ENCODE measurements around the gene SMNDC1.
"Not testable (repeated sequence)": the region's sequence is repeated elsewhere in the genome, so short reads cannot be mapped to it uniquely, and the experiment has no call there.

Gene SMNDC1

DNA sequence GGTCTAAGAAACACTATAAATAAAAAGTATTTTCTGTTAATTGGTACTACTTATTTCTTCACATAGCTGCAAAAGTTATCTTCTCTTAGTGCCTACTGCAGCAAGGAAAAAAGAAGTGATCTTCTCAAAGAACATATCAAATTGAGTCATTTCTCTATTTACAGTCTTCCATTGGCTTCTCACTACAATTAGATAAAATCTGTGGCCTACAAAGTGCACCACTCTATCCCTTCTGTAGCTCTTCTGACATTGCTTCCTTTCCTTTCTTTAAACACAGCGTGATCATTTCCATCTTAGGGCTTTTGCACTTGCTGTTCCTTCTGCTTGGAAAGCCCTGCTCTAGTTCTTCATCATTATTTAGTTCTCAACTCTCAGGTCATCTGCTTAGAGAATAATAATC, 52.6 kb downstream of the SMNDC1 start:
- H3K79me2 ChIP-seq (ENCODE audit: insufficient read depth, low read length), result no peaks in the 10 kb centered on the region
- H3F3A ChIP-seq (ENCODE audit: insufficient read depth, low read length), result no peaks in the 10 kb centered on the region
- H3K36me3 ChIP-seq (ENCODE audit: insufficient read depth, low read length), result peaks cover 45% of the 10 kb centered on the region
- H3K9me3 ChIP-seq (ENCODE audit: low read length), result no peaks in the 10 kb centered on the region
- no peaks in the 10 kb centered on the region for H4K20me1 ChIP-seq (ENCODE audit: insufficient read depth, low read length)
- no peaks in the 10 kb centered on the region for H3K9me2 ChIP-seq (ENCODE audit: low read depth, low read length)
- no peak for TF ChIP-seq EZH2 (IDR thresholded peaks at IDR 0.05; ENCODE audit: borderline replicate concordance, low read length)
- TF ChIP-seq, protein P1, sequence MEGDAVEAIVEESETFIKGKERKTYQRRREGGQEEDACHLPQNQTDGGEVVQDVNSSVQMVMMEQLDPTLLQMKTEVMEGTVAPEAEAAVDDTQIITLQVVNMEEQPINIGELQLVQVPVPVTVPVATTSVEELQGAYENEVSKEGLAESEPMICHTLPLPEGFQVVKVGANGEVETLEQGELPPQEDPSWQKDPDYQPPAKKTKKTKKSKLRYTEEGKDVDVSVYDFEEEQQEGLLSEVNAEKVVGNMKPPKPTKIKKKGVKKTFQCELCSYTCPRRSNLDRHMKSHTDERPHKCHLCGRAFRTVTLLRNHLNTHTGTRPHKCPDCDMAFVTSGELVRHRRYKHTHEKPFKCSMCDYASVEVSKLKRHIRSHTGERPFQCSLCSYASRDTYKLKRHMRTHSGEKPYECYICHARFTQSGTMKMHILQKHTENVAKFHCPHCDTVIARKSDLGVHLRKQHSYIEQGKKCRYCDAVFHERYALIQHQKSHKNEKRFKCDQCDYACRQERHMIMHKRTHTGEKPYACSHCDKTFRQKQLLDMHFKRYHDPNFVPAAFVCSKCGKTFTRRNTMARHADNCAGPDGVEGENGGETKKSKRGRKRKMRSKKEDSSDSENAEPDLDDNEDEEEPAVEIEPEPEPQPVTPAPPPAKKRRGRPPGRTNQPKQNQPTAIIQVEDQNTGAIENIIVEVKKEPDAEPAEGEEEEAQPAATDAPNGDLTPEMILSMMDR (IDR thresholded peaks at IDR 0.05; ENCODE audit: low read length), result no peak
- H2AFZ ChIP-seq (ENCODE audit: low read length), result no peak overlapping the region
- no peaks in the 10 kb centered on the region for H3K4me1 ChIP-seq (ENCODE audit: insufficient read depth, low read length, severe bottlenecking)
- no peak overlapping the region for H3K4me2 ChIP-seq (ENCODE audit: low read length)
- no peak overlapping the region for H3K27ac ChIP-seq (ENCODE audit: low read depth, low read length, poor library complexity, severe bottlenecking)
- H3K27me3 ChIP-seq (ENCODE audit: insufficient read depth, low read length), result no peaks in the 10 kb centered on the region
- H3K4me3 ChIP-seq (ENCODE audit: low read depth, low read length, poor library complexity, severe bottlenecking), result no peak overlapping the region
- H3K9ac ChIP-seq (ENCODE audit: low read length), result no peak overlapping the region

DNA sequence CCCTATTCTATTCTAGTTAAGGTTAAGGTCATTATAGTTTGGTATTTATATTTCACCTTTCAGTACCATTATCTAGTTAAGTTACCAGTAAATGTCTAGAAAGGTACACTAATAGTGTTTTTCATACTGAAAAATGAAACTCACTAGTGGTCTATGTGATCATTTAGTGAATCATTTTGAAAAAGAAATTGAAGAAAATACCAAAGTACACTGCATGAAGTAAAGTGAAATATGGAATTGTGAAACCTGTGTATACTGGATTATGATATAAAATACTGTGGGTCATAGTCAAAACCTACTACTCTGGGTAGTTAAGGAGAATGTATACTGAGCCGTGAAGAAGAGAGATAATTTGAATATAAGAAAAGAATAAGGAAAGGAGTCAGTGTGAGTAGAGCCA, 53.3 kb downstream of the SMNDC1 start:
- not testable (repeated sequence) for H3K79me2 ChIP-seq (ENCODE audit: insufficient read depth, low read length); H3K27ac ChIP-seq (ENCODE audit: low read depth, low read length, poor library complexity, severe bottlenecking); H3F3A ChIP-seq (ENCODE audit: insufficient read depth, low read length); H3K27me3 ChIP-seq (ENCODE audit: insufficient read depth, low read length); H2AFZ ChIP-seq (ENCODE audit: low read length); H3K9me2 ChIP-seq (ENCODE audit: low read depth, low read length); H3K4me3 ChIP-seq (ENCODE audit: low read depth, low read length, poor library complexity, severe bottlenecking); H4K20me1 ChIP-seq (ENCODE audit: insufficient read depth, low read length); H3K9ac ChIP-seq (ENCODE audit: low read length); H3K4me1 ChIP-seq (ENCODE audit: insufficient read depth, low read length, severe bottlenecking); H3K4me2 ChIP-seq (ENCODE audit: low read length); H3K9me3 ChIP-seq (ENCODE audit: low read length)
- peaks cover 51% of the 10 kb centered on the region for H3K36me3 ChIP-seq (ENCODE audit: insufficient read depth, low read length)

DNA sequence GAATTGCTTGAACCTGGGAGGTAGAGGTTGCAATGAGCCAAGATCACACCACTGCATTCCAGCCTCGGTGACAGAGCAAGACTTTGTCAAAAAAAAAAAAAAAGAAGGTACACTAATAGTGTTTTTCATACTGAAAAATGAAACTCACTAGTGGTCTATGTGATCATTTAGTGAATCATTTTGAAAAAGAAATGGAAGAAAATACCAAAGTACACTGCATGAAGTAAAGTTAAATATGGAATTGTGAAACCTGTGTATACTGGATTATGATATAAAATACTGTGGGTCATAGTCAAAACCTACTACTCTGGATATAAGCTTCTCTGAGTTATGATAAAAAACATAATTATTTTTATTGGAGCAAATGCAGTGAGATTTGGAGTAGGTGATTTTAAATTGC, 55.2 kb downstream of the SMNDC1 start:
- not testable (repeated sequence) for H3K4me1 ChIP-seq (ENCODE audit: insufficient read depth, low read length, severe bottlenecking); H4K20me1 ChIP-seq (ENCODE audit: insufficient read depth, low read length); H3K4me3 ChIP-seq (ENCODE audit: low read depth, low read length, poor library complexity, severe bottlenecking); H3K27ac ChIP-seq (ENCODE audit: low read depth, low read length, poor library complexity, severe bottlenecking); H3F3A ChIP-seq (ENCODE audit: insufficient read depth, low read length); H3K9me2 ChIP-seq (ENCODE audit: low read depth, low read length); H2AFZ ChIP-seq (ENCODE audit: low read length); H3K4me2 ChIP-seq (ENCODE audit: low read length); H3K9me3 ChIP-seq (ENCODE audit: low read length); H3K27me3 ChIP-seq (ENCODE audit: insufficient read depth, low read length); H3K79me2 ChIP-seq (ENCODE audit: insufficient read depth, low read length); H3K9ac ChIP-seq (ENCODE audit: low read length)
- H3K36me3 ChIP-seq (ENCODE audit: insufficient read depth, low read length), result peaks cover 56% of the 10 kb centered on the region

DNA sequence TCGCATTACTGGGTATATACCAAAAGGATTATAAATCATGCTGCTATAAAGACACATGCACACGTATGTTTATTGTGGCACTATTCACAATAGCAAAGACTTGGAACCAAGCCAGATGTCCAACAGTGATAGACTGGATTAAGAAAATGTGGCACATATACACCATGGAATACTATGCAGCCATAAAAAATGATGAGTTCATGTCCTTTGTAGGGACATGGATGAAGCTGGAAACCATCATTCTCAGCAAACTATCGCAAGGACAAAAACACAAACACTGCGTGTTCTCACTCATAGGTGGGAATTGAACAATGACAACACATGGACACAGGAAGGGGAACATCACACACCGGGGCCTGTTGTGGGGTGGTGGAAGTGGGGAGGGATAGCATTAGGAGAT, 56.9 kb downstream of the SMNDC1 start:
- H3K36me3 ChIP-seq (ENCODE audit: insufficient read depth, low read length), result peaks cover 48% of the 10 kb centered on the region
- H3F3A ChIP-seq (ENCODE audit: insufficient read depth, low read length); H3K9me2 ChIP-seq (ENCODE audit: low read depth, low read length); H3K4me2 ChIP-seq (ENCODE audit: low read length); H3K27me3 ChIP-seq (ENCODE audit: insufficient read depth, low read length); H2AFZ ChIP-seq (ENCODE audit: low read length); H3K27ac ChIP-seq (ENCODE audit: low read depth, low read length, poor library complexity, severe bottlenecking); H3K79me2 ChIP-seq (ENCODE audit: insufficient read depth, low read length); H3K9ac ChIP-seq (ENCODE audit: low read length); H3K4me1 ChIP-seq (ENCODE audit: insufficient read depth, low read length, severe bottlenecking); H3K9me3 ChIP-seq (ENCODE audit: low read length); H3K4me3 ChIP-seq (ENCODE audit: low read depth, low read length, poor library complexity, severe bottlenecking); H4K20me1 ChIP-seq (ENCODE audit: insufficient read depth, low read length): not testable (repeated sequence)

DNA sequence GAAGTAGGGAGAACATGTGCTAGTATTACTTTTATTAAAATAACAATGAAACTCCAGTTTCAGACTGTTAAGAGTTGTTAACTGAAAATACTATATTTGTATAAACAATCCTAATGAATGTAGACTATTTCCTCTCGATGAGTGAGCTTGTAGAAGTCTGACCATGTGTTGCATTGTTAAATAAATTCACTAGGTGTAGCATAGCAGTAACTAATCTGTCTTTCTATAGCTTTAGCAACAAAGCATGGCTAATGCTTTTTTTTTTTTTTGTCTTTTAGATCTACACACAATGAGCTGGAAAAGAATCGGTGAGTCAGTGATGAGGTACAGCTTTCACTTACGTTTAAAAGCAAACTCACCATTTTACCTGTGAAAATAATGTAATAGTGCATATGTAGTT, 60.2 kb downstream of the SMNDC1 start:
- Histone ChIP-seq H3K79me2 (ENCODE audit: insufficient read depth, low read length) (peaks cover 30% of the 10 kb centered on the region), H3F3A (ENCODE audit: insufficient read depth, low read length) (no peaks in the 10 kb centered on the region), H3K27ac (ENCODE audit: low read depth, low read length, poor library complexity, severe bottlenecking) (no peak overlapping the region), H2AFZ (ENCODE audit: low read length) (no peak overlapping the region), H3K27me3 (ENCODE audit: insufficient read depth, low read length) (no peaks in the 10 kb centered on the region), H3K4me3 (ENCODE audit: low read depth, low read length, poor library complexity, severe bottlenecking) (no peak overlapping the region), H3K9me2 (ENCODE audit: low read depth, low read length) (no peaks in the 10 kb centered on the region), H3K4me1 (ENCODE audit: insufficient read depth, low read length, severe bottlenecking) (peaks cover 15% of the 10 kb centered on the region), H3K9ac (ENCODE audit: low read length) (no peak overlapping the region), H3K36me3 (ENCODE audit: insufficient read depth, low read length) (peaks cover 38% of the 10 kb centered on the region), H4K20me1 (ENCODE audit: insufficient read depth, low read length) (no peaks in the 10 kb centered on the region), H3K9me3 (ENCODE audit: low read length) (no peaks in the 10 kb centered on the region), H3K4me2 (ENCODE audit: low read length) (no peak overlapping the region)
- no peak for TF ChIP-seq EZH2 (IDR thresholded peaks at IDR 0.05; ENCODE audit: borderline replicate concordance, low read length)

Data from OCI-LY1 (cell line).